Measurements from ENCODE around the gene ADAMTSL2.

The ADAMTSL2 gene

DNA sequence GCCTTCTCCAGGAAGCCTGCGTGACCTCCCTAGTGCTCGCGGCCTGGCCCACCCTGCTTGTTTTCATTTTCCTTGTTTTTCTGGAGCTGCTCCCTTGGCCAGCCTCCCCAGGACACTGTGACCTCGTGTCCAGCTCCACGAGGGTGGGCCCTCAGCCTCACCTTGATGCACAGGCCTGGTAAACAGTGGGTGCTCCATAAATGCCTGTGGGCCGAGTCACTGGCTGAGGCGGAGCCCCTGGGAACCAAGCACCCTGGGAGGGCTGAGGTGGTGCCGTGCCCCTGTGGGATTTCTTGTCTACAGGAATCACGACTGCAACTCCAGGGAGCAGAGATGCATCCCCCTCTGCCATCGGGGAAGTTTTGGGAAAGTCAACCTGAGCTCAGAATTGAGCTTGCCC lies 57.5 kb downstream of the ADAMTSL2 start:
- no peak for ATAC-seq
- TF ChIP-seq ZC3H10 (CRISPR knock-in tag; IDR thresholded peaks at IDR 0.05) (no peak), CSDC2 (CRISPR knock-in tag; IDR thresholded peaks at IDR 0.05) (no peak), BACH2 (CRISPR knock-in tag; IDR thresholded peaks at IDR 0.05; ENCODE audit: borderline replicate concordance) (no peak), OSR1 (CRISPR knock-in tag; IDR thresholded peaks at IDR 0.05) (no peak), ISL1 (CRISPR knock-in tag; IDR thresholded peaks at IDR 0.05) (no peak), GLIS3 (CRISPR knock-in tag; IDR thresholded peaks at IDR 0.05) (no peak), PPARA (CRISPR knock-in tag; IDR thresholded peaks at IDR 0.05; ENCODE audit: borderline replicate concordance) (no peak), RARB (CRISPR knock-in tag; IDR thresholded peaks at IDR 0.05) (no peak), ZNF565 (CRISPR knock-in tag; conservative IDR thresholded peaks at IDR 0.05; ENCODE audit: low read depth) (no peak), SNAI2 (CRISPR knock-in tag; IDR thresholded peaks at IDR 0.05) (no peak)
- TF ChIP-seq, protein P1, sequence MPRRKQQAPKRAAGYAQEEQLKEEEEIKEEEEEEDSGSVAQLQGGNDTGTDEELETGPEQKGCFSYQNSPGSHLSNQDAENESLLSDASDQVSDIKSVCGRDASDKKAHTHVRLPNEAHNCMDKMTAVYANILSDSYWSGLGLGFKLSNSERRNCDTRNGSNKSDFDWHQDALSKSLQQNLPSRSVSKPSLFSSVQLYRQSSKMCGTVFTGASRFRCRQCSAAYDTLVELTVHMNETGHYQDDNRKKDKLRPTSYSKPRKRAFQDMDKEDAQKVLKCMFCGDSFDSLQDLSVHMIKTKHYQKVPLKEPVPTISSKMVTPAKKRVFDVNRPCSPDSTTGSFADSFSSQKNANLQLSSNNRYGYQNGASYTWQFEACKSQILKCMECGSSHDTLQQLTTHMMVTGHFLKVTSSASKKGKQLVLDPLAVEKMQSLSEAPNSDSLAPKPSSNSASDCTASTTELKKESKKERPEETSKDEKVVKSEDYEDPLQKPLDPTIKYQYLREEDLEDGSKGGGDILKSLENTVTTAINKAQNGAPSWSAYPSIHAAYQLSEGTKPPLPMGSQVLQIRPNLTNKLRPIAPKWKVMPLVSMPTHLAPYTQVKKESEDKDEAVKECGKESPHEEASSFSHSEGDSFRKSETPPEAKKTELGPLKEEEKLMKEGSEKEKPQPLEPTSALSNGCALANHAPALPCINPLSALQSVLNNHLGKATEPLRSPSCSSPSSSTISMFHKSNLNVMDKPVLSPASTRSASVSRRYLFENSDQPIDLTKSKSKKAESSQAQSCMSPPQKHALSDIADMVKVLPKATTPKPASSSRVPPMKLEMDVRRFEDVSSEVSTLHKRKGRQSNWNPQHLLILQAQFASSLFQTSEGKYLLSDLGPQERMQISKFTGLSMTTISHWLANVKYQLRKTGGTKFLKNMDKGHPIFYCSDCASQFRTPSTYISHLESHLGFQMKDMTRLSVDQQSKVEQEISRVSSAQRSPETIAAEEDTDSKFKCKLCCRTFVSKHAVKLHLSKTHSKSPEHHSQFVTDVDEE (CRISPR knock-in tag; IDR thresholded peaks at IDR 0.05), result no peak
- TF ChIP-seq, protein P2, sequence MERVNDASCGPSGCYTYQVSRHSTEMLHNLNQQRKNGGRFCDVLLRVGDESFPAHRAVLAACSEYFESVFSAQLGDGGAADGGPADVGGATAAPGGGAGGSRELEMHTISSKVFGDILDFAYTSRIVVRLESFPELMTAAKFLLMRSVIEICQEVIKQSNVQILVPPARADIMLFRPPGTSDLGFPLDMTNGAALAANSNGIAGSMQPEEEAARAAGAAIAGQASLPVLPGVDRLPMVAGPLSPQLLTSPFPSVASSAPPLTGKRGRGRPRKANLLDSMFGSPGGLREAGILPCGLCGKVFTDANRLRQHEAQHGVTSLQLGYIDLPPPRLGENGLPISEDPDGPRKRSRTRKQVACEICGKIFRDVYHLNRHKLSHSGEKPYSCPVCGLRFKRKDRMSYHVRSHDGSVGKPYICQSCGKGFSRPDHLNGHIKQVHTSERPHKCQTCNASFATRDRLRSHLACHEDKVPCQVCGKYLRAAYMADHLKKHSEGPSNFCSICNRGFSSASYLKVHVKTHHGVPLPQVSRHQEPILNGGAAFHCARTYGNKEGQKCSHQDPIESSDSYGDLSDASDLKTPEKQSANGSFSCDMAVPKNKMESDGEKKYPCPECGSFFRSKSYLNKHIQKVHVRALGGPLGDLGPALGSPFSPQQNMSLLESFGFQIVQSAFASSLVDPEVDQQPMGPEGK (CRISPR knock-in tag; IDR thresholded peaks at IDR 0.05; ENCODE audit: borderline replicate concordance), result no peak

DNA sequence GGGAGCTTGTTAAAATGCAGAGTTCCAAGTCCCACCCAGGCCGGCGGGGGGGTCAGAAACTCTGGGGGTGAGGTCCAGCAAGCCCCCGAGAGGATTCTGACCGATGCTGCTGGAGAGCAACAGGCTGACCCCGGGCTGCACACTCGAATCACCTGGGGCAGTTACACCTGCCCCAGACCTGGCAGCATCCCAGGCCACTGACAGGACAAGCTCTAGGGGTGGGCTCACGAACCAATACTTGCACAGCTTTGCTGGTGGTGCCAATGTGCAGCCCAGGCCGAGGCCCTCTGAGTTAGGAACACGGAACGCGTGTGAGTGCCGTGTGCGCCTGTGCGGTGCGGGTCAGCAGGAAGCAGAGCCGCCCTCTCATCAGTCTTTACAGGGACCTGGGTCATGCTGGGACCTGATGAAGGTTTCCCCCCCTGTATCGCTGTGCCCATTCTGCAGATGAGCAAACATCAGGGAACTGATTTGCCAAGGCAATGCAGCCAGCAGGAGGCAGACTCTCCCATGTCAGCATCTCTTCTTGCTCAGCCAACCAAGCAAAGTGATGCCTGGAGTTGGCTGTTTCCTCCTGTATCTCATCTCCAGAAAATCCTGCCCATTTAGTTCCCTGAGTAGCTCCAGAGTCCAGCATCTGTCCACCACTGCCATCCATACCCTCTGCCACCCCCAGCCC lies 58.4 kb downstream of the ADAMTSL2 start:
- TF ChIP-seq, protein P1 (CRISPR knock-in tag; IDR thresholded peaks at IDR 0.05), result no peak
- TF ChIP-seq ESRRG (CRISPR knock-in tag; IDR thresholded peaks at IDR 0.05) (no peak), ISL1 (CRISPR knock-in tag; IDR thresholded peaks at IDR 0.05) (no peak), OSR1 (CRISPR knock-in tag; IDR thresholded peaks at IDR 0.05) (no peak), GLIS3 (CRISPR knock-in tag; IDR thresholded peaks at IDR 0.05) (no peak), RARB (CRISPR knock-in tag; IDR thresholded peaks at IDR 0.05) (no peak), ZNF70 (CRISPR knock-in tag; IDR thresholded peaks at IDR 0.05) (no peak), ZNF565 (CRISPR knock-in tag; conservative IDR thresholded peaks at IDR 0.05; ENCODE audit: low read depth) (no peak), ARNTL (CRISPR knock-in tag; IDR thresholded peaks at IDR 0.05; ENCODE audit: borderline replicate concordance, low read depth) (no peak), BACH2 (CRISPR knock-in tag; IDR thresholded peaks at IDR 0.05; ENCODE audit: borderline replicate concordance) (no peak), SNAI2 (CRISPR knock-in tag; IDR thresholded peaks at IDR 0.05) (no peak), CSDC2 (CRISPR knock-in tag; IDR thresholded peaks at IDR 0.05) (no peak), TCF4 (CRISPR knock-in tag; IDR thresholded peaks at IDR 0.05; ENCODE audit: borderline replicate concordance) (no peak)
- TF ChIP-seq, protein P2 (CRISPR knock-in tag; IDR thresholded peaks at IDR 0.05; ENCODE audit: borderline replicate concordance), result no peak
- TF ChIP-seq, protein P3, sequence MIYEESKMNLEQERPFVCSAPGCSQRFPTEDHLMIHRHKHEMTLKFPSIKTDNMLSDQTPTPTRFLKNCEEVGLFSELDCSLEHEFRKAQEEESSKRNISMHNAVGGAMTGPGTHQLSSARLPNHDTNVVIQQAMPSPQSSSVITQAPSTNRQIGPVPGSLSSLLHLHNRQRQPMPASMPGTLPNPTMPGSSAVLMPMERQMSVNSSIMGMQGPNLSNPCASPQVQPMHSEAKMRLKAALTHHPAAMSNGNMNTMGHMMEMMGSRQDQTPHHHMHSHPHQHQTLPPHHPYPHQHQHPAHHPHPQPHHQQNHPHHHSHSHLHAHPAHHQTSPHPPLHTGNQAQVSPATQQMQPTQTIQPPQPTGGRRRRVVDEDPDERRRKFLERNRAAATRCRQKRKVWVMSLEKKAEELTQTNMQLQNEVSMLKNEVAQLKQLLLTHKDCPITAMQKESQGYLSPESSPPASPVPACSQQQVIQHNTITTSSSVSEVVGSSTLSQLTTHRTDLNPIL (CRISPR knock-in tag; IDR thresholded peaks at IDR 0.05; ENCODE audit: low read depth), result no peak
- ATAC-seq, result no peak
